SH-SY5Y (cell line): ENCODE results near the gene WSB1.

Experiments
- GATA2 ChIP-seq: IDR thresholded peaks from 2 replicates; pipeline ENCODE4 v1.6.1; 2011; ENCODE audit warnings: mild to moderate bottlenecking, low read depth, low read length
- GATA3 ChIP-seq: IDR thresholded peaks from 2 replicates; pipeline ENCODE4 v1.6.1; 2011; ENCODE audit warnings: low read depth, mild to moderate bottlenecking, low read length, moderate library complexity

DNA sequence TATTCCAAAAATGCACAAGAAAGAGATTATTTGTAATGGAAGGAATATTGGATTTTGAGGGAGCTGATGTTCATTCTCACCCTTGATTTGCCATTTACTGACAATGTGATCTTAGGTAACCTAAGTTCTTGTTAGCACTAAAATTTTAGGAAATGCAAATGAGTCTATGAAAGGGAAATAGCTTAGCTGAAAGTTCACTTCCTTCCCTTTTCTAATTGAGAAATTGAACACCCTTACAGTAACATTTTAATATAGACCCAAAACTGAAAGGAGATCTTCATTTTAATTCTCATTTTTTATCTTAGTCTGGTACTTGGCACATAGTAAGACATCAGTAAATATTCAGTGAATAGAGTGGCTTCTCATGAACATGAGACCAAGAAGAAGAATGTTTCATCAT, 10.9 kb upstream of the WSB1 start:
- TF ChIP-seq GATA3, result no peak
- TF ChIP-seq GATA2, result no peak
